Heart left ventricle (tissue), 13 donors: ENCODE measurements around the gene CACNA2D3.

Source experiments
- POLR2A ChIP-seq, 2 donors: fragments of 450-650 bp; IDR thresholded peaks; one replicate each; pipeline ENCODE4 v1.6.1; 2017; ENCODE audit warnings: antibody characterized with exemption in 2 of 2, mild to moderate bottlenecking in 2 of 2, moderate library complexity in 2 of 2
- TF ChIP-seq, protein P1 (sequence below), 12 donors: fragments of 200-600 bp; sonication (generic) in 4 of 12; IDR thresholded peaks; one replicate each; pipeline versions ENCODE4 v1.5.0 to v1.8.0; 2018 to 2022; ENCODE audit warnings: antibody characterized with exemption in 12 of 12, mild to moderate bottlenecking in 5 of 12
- donor health status: ischemic (EF 13 %, LVEDD 7.1; RV severe dilation, severe dysfunction).
- donor health status: DM: no; HTN: yes; CAD: no.
- donor health status: DM: no; HTN: no; CAD: no.
- donor health status: ischemic (EF 25% LVEDD 6.9; RV normal size, moderate dysfunction).
- donor health status: ischemic (EF 25% LVEDD 5.7; RV mildly dilated, moderate dysfunction).
- donor health status: ischemic (EF 35%, LVEDD 5.7; RV mildly dilated, moderate dysfunction).
- donor health status: nonischemic (EF 11% LVEDD 7.7; RV severe dilation, severe dysfunction).
- donor health status: DM: yes; HTN: yes; CAD: no.
- donor health status: PGD.
- donor health status: ischemic (EF 29% LVEDD 5.4; RV normal size, mild dysfunction).
- donor health status: nonischemic (EF 23%, LVEDD 6.1; RV moderate dilation, normal function).

DNA sequence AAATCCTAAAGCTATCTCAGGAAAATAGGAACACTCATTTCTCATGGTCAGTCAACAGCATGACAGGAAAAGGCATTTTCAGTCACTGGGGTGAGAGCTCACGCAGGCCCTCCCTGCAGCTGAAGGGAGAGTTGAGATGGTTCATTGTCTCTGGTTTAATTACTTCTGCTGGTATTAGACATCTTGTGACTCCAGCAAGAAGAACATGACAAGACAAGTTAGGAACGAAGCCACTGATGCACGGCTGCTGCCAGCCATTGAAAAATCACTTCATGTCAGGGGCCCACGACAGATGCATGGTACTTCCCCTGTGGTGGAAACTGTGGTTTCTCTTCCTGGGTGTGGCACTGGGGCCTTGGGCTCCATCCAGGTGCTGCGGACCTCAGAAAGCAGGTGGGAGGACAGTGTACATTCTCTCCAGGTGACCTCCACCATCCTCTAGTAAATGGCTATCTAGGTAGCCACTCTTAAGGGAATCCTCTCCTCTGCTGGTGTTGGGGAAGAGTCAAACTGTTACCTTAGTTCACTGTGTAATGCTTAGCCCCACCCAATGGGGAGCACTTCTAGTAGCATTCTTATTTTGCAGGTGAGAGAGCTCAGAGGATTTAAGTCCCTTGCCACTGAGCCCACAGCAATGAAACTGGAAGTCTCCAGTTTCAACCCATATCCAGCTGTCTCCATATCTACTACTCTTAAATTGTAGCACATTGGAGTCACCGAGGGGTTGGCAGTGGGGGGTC, 531.3 kb downstream of the CACNA2D3 start:
- TF ChIP-seq, protein P1, sequence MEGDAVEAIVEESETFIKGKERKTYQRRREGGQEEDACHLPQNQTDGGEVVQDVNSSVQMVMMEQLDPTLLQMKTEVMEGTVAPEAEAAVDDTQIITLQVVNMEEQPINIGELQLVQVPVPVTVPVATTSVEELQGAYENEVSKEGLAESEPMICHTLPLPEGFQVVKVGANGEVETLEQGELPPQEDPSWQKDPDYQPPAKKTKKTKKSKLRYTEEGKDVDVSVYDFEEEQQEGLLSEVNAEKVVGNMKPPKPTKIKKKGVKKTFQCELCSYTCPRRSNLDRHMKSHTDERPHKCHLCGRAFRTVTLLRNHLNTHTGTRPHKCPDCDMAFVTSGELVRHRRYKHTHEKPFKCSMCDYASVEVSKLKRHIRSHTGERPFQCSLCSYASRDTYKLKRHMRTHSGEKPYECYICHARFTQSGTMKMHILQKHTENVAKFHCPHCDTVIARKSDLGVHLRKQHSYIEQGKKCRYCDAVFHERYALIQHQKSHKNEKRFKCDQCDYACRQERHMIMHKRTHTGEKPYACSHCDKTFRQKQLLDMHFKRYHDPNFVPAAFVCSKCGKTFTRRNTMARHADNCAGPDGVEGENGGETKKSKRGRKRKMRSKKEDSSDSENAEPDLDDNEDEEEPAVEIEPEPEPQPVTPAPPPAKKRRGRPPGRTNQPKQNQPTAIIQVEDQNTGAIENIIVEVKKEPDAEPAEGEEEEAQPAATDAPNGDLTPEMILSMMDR (IDR thresholded peaks at IDR 0.05) = no peak
- no peak for TF ChIP-seq POLR2A (IDR thresholded peaks at IDR 0.05)
